ENCODE measurements around the gene SORCS2. TPM values are rescaled to one million over a fixed set of nuclear protein-coding genes. Genes with fewer than 3 reads are reported as not detected.

SORCS2 gene
- total RNA-seq, 1 experiment from 2014 or later = 0.15 TPM

DNA sequence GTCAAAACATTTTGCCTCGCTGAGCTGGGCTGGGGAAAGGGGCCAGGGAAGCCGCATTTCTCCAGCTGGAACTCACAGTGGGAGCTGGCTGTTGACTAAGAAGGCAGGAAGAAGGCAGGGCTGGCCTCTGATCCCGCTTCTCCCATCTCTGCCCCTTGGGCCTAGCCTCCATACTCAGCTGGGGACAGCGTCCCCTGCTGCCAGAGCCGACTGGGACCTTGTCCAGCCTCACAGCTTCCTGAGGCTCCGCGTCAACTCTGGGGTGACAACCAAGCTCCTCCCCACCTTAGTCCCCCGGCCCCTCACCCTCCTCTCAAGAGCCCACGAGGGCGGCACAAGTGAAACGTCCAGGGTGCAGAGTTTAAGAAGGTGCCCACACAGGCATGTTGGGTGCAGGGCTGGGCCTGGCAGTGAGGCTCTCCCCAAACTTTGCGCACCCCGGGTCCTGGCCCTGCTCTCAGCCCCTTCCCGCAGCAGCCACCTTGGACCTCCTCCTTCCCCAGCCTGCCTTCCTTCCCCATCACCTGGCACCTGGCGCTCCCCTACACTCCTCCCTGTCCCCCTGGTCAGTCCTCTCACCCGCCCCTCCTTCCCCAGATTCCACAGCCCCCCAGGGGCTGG lies 141.6 kb downstream of the SORCS2 start:
- no TSS peak for BruUV-seq (replicated peaks)
- ChIA-PET POLR2A (no interaction called here), CTCF (no interaction called here)
- no peak overlapping the region for H3K4me3 ChIP-seq (ENCODE audit: low read depth in 2 of 2, low read length in 2 of 2)
- no peaks in the 10 kb centered on the region for H3K9me3 ChIP-seq (ENCODE audit: control insufficient read depth, insufficient read depth, low read depth, low read length)
- no peaks in the 10 kb centered on the region for H3K27me3 ChIP-seq (ENCODE audit: control insufficient read depth, insufficient read depth, low read length)
- in situ Hi-C loops (cut with HindIII; ENCODE audit: low pct_unique_long_range_greater_than_20kb, low sequenced_read_pairs) = no loop called here
- ATAC-seq (no peak), DNase-seq (ENCODE audit: low read depth, low spot score) (no peak)
- peaks cover 4% of the 10 kb centered on the region; the same call in 1 of the 2 replicates for H3K4me1 ChIP-seq (ENCODE audit: control insufficient read depth, insufficient read depth, low read length)
- TF ChIP-seq POLR2AphosphoS5 (IDR thresholded peaks at IDR 0.05; ENCODE audit: low read depth, low read length) (no peak), SIN3A (IDR thresholded peaks at IDR 0.05; ENCODE audit: borderline replicate concordance, insufficient read depth, low read depth, low read length) (no peak), TCF7L2 (IDR thresholded peaks at IDR 0.05; ENCODE audit: low read depth, low read length) (no peak), CTCF (IDR thresholded peaks at IDR 0.05) (no peak)
- TF ChIP-seq, protein P1, sequence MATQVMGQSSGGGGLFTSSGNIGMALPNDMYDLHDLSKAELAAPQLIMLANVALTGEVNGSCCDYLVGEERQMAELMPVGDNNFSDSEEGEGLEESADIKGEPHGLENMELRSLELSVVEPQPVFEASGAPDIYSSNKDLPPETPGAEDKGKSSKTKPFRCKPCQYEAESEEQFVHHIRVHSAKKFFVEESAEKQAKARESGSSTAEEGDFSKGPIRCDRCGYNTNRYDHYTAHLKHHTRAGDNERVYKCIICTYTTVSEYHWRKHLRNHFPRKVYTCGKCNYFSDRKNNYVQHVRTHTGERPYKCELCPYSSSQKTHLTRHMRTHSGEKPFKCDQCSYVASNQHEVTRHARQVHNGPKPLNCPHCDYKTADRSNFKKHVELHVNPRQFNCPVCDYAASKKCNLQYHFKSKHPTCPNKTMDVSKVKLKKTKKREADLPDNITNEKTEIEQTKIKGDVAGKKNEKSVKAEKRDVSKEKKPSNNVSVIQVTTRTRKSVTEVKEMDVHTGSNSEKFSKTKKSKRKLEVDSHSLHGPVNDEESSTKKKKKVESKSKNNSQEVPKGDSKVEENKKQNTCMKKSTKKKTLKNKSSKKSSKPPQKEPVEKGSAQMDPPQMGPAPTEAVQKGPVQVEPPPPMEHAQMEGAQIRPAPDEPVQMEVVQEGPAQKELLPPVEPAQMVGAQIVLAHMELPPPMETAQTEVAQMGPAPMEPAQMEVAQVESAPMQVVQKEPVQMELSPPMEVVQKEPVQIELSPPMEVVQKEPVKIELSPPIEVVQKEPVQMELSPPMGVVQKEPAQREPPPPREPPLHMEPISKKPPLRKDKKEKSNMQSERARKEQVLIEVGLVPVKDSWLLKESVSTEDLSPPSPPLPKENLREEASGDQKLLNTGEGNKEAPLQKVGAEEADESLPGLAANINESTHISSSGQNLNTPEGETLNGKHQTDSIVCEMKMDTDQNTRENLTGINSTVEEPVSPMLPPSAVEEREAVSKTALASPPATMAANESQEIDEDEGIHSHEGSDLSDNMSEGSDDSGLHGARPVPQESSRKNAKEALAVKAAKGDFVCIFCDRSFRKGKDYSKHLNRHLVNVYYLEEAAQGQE (IDR thresholded peaks at IDR 0.05; ENCODE audit: insufficient read depth in 1 of 2, low read depth in 2 of 2, low read length in 1 of 2) = no peak
- no peak overlapping the region for H3K27ac ChIP-seq (ENCODE audit: low read length)
- intact Hi-C loops (cut with micrococcal nuclease; ENCODE audit: unreplicated experiment) = no loop called here
- H3K36me3 ChIP-seq (ENCODE audit: control insufficient read depth, insufficient read depth, low read length) = no peaks in the 10 kb centered on the region

DNA sequence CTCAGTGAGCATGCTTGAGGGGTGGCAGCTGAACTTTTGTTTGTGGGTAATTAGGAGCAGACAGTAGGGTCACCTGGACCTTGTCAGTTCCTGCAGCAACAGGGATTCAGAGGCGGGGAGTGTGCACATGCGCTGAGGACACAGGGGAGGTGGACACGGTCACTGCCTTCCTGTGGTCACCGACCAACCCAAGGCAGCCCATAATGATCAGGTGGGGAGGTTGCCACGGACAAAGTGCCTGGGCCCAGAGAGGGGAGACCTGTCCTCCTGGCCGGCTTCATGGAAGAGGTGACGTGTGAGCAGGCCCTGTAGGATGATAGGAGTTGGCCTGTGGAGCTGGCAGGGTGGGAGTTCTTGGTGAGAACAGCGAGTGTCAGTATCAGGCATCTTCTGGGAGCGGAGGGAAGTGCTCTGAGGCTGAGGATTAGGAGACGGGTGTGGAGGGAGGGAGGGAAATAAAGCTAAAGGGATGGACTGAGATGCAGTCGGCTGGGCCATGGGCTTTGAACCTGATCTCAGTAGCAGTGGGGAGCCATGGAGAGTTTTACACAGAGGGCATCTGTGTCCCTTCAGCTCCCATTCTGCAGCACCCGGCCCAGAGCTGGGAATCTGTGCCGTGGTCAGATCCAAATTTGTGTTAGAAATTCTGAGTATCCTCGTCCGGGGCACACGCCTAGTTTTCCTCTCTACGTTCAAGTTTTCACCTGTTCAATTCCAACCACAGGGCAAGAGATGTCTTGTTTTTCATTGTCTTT lies 142.4 kb downstream of the SORCS2 start:
- intact Hi-C loops (cut with micrococcal nuclease; ENCODE audit: unreplicated experiment) = no loop called here
- CTCF ChIA-PET = interaction anchor here (1.8 kb wide), 1 partner anchor 143 kb away, joined by 4 read pairs; the partner anchor contains the start of gene SORCS2

More for the DNA sequence above, 142.4 kb downstream of the SORCS2 start:
- no TSS peak for BruUV-seq (replicated peaks)
- Histone ChIP-seq H3K36me3 (ENCODE audit: control insufficient read depth, insufficient read depth, low read length) (no peaks in the 10 kb centered on the region), H3K27me3 (ENCODE audit: control insufficient read depth, insufficient read depth, low read length) (no peaks in the 10 kb centered on the region), H3K9me3 (ENCODE audit: control insufficient read depth, insufficient read depth, low read depth, low read length) (no peaks in the 10 kb centered on the region), H3K4me1 (ENCODE audit: control insufficient read depth, insufficient read depth, low read length) (no peaks in the 10 kb centered on the region), H3K4me3 (ENCODE audit: low read depth in 2 of 2, low read length in 2 of 2) (no peak overlapping the region), H3K27ac (ENCODE audit: low read length) (no peak overlapping the region)
- ATAC-seq = no peak
- POLR2A ChIA-PET = no interaction called here
- no peak for DNase-seq (ENCODE audit: low read depth, low spot score)
- in situ Hi-C loops (cut with HindIII; ENCODE audit: low pct_unique_long_range_greater_than_20kb, low sequenced_read_pairs) = no loop called here
- TF ChIP-seq SIN3A (IDR thresholded peaks at IDR 0.05; ENCODE audit: borderline replicate concordance, insufficient read depth, low read depth, low read length) (no peak), TCF7L2 (IDR thresholded peaks at IDR 0.05; ENCODE audit: low read depth, low read length) (no peak), POLR2AphosphoS5 (IDR thresholded peaks at IDR 0.05; ENCODE audit: low read depth, low read length) (no peak), CTCF (IDR thresholded peaks at IDR 0.05) (no peak)
- TF ChIP-seq, protein P1 (IDR thresholded peaks at IDR 0.05; ENCODE audit: insufficient read depth in 1 of 2, low read depth in 2 of 2, low read length in 1 of 2) = no peak

All from Panc1 (cell line).